Activated B cell treated with CpG ODN at 0.5 μM for 24 hours (primary cell): ENCODE data around the gene LCE7A. TPM values are rescaled to one million over a fixed set of nuclear protein-coding genes. Genes with fewer than 3 reads are reported as not detected.

Source experiments
- ATAC-seq: fragments of 200-7000 bp; cut with Tn5 transposase; one replicate; pipeline ENCODE4 v1.10.0; 2021; ENCODE audit warnings: low read depth, mild to moderate bottlenecking, moderate library complexity
- CTCF ChIA-PET: fragments of 350-600 bp; sonication (Branson Sonifier 250); formaldehyde crosslinking; loops from one replicate; lab custom pipeline; 2021; ENCODE audit warnings: antibody characterized with exemption; lab: Charles Lee
- POLR2A ChIA-PET: fragments of 350-600 bp; sonication (Branson Sonifier 250); formaldehyde crosslinking; loops from one replicate; lab custom pipeline; 2021; ENCODE audit warnings: antibody characterized with exemption; lab: Charles Lee
- DNase-seq: peaks from one replicate; pipeline ENCODE4 v3.0.0; 2022
- H3K27ac Mint-ChIP-seq: one replicate; pipeline ENCODE4 v1.8.0; 2020; ENCODE audit warnings: mixed read lengths
- H3K27me3 Mint-ChIP-seq: one replicate; pipeline ENCODE4 v1.8.0; 2021; ENCODE audit warnings: mixed read lengths
- H3K36me3 Mint-ChIP-seq: one replicate; pipeline ENCODE4 v1.8.0; 2021; ENCODE audit warnings: low read depth, mixed read lengths
- H3K4me1 Mint-ChIP-seq: one replicate; pipeline ENCODE4 v1.8.0; 2021; ENCODE audit warnings: mixed read lengths
- H3K4me3 Mint-ChIP-seq: one replicate; pipeline ENCODE4 v1.8.0; 2020; ENCODE audit warnings: mild to moderate bottlenecking, mixed read lengths
- H3K9me3 Mint-ChIP-seq: one replicate; pipeline ENCODE4 v1.8.0; 2020; ENCODE audit warnings: mixed read lengths
- intact Hi-C: fragments of 100-400 bp; cut with micrococcal nuclease; formaldehyde crosslinking; loops from one replicate; pipeline ENCODE4 v1.15.1; 2024
- total RNA-seq: library from RNA; stranded (reverse); gene quantifications from 2 replicates; pipeline ENCODE4 v1.2.3, GENCODE V29; 2022
- TF ChIP-seq, protein P1 (sequence below): fragments of 200-600 bp; IDR thresholded peaks from one replicate; pipeline ENCODE4 v1.8.0; 2022; ENCODE audit warnings: antibody characterized with exemption, mild to moderate bottlenecking

LCE7A gene
- total RNA-seq, 1 donor from 2014 or later, result not detected

DNA sequence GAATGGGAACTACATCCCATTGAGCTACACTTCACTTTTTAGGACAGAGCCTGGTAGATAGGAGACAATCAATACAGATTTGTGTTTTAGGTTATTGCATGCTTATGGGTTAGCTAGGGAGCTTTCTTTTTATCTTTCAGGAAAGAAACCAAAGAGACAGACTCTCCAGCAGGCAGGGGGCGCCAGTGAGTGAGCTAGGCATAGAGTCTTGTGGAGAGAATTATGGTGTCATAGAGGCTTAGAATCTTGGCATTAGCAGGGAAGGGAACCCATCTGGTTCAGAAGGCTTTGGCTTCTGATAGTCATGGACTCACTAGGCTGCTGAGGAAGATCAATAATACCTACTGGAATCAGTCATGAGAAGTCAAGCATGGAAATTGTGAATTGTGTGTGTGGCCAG is 18.2 kb downstream of the LCE7A start, which contains the start of gene SMCP:
Gene SMCP, plus strand, starts transcription at position 281 of the 400 bp plus-strand sequence. CDS start 6,101 bp downstream, outside the sequence.
- intact Hi-C loops, result no loop called here
- TF ChIP-seq, protein P1, sequence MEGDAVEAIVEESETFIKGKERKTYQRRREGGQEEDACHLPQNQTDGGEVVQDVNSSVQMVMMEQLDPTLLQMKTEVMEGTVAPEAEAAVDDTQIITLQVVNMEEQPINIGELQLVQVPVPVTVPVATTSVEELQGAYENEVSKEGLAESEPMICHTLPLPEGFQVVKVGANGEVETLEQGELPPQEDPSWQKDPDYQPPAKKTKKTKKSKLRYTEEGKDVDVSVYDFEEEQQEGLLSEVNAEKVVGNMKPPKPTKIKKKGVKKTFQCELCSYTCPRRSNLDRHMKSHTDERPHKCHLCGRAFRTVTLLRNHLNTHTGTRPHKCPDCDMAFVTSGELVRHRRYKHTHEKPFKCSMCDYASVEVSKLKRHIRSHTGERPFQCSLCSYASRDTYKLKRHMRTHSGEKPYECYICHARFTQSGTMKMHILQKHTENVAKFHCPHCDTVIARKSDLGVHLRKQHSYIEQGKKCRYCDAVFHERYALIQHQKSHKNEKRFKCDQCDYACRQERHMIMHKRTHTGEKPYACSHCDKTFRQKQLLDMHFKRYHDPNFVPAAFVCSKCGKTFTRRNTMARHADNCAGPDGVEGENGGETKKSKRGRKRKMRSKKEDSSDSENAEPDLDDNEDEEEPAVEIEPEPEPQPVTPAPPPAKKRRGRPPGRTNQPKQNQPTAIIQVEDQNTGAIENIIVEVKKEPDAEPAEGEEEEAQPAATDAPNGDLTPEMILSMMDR, result no peak
- CTCF ChIA-PET, result interaction anchor here (1.4 kb wide), 1 partner anchor 48 kb away, joined by 3 read pairs; no protein-coding TSS in a partner anchor
- ATAC-seq, result no peak
- Mint-ChIP-seq H3K9me3 (no peaks in the 10 kb centered on the region), H3K27me3 (peaks cover 12% of the 10 kb centered on the region), H3K36me3 (no peaks in the 10 kb centered on the region), H3K4me1 (no peaks in the 10 kb centered on the region), H3K27ac (no peak within 1 kb of the TSS), H3K4me3 (no peak within 1 kb of the TSS)
- POLR2A ChIA-PET, result no interaction called here
- DNase-seq, result no peak

DNA sequence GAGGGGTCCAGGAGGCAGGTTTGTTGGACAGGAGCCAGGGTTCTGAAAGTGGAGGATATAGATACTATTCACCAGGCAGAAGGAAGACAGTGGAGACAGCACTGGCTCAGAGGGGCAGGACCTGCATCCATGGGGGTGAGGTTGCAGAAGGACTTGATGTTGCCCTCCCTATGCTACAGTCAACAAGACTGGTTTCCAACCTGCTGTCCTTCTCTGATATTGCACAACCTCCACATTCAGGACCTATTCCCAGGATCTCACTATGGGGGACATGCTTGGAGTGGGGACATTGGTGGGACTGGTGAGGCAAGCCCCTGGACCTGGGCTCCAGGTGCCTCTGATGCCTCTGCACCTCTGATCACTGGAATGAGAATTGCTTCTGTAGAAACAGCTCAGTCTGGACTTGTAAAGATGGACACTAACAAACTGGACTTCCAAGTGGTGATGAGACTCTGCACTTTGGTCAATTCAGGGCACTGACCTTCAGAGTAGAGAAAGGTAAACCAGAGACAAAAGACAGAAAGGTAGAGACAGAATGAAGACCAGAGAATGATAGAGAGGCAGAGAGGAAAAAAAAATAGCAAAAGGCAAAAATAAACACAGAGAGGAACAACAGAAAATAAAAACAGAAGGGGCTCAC is 19.9 kb downstream of the LCE7A start:
- no peaks in the 10 kb centered on the region for H3K4me1 Mint-ChIP-seq
- H3K27ac Mint-ChIP-seq, result no peak overlapping the region
- H3K4me3 Mint-ChIP-seq, result no peak overlapping the region
- TF ChIP-seq, protein P1, result no peak
- no peak for DNase-seq
- H3K9me3 Mint-ChIP-seq, result no peaks in the 10 kb centered on the region
- ATAC-seq, result no peak
- CTCF ChIA-PET, result no interaction called here
- POLR2A ChIA-PET, result no interaction called here
- intact Hi-C loops, result no loop called here
- peaks cover 12% of the 10 kb centered on the region for H3K27me3 Mint-ChIP-seq
- no peaks in the 10 kb centered on the region for H3K36me3 Mint-ChIP-seq

DNA sequence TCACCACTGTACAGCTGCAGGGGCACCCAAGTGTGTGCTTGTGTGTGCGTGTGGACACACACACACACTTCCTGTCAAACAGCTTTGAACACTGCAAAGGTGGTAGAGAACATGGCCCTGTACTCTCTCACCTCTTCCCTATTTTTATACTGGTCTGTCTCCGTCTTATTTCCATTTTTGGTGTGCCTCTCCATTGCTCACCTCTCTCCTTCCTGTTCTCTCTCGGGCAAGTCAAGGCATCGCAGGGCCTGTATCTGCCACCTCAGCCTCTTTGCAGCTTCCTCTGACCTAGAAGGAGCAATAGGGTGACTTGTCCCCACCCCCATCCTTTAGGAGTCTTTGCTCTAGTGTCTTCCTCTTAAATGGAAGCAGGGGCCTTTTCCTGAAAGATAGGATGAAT is 20.5 kb downstream of the LCE7A start:
- CTCF ChIA-PET, result no interaction called here
- Mint-ChIP-seq H3K27ac (no peak overlapping the region), H3K27me3 (peaks cover 8% of the 10 kb centered on the region), H3K4me3 (no peak overlapping the region), H3K4me1 (no peaks in the 10 kb centered on the region), H3K9me3 (no peaks in the 10 kb centered on the region), H3K36me3 (no peaks in the 10 kb centered on the region)
- TF ChIP-seq, protein P1, result no peak
- DNase-seq (no peak), ATAC-seq (no peak)
- POLR2A ChIA-PET, result no interaction called here
- intact Hi-C loops, result no loop called here

DNA sequence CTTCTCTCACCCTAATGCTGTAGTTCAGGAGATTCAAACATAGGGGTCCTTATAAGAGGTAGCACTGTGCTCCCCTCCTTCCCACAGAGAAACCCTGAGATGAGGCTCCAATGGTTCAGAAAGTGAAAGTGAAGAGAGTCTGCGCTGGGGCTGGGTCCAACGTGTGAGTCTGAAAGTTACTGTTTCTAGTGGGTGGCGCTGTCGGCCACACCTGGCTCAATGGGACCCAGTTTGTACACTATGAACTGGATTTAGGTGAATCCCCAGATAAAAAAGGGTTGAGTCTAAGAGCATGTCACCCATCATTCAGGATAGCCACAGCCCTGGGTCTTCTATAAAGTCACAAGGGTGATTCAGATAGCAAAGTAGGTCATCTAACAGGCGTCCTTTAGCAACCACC is 21.1 kb downstream of the LCE7A start:
- DNase-seq (no peak), ATAC-seq (no peak)
- Mint-ChIP-seq H3K4me3 (no peak overlapping the region), H3K4me1 (no peaks in the 10 kb centered on the region), H3K36me3 (no peaks in the 10 kb centered on the region), H3K9me3 (no peaks in the 10 kb centered on the region), H3K27me3 (peaks cover 4% of the 10 kb centered on the region), H3K27ac (no peak overlapping the region)
- TF ChIP-seq, protein P1, result no peak
- ChIA-PET CTCF (no interaction called here), POLR2A (no interaction called here)
- intact Hi-C loops, result no loop called here

DNA sequence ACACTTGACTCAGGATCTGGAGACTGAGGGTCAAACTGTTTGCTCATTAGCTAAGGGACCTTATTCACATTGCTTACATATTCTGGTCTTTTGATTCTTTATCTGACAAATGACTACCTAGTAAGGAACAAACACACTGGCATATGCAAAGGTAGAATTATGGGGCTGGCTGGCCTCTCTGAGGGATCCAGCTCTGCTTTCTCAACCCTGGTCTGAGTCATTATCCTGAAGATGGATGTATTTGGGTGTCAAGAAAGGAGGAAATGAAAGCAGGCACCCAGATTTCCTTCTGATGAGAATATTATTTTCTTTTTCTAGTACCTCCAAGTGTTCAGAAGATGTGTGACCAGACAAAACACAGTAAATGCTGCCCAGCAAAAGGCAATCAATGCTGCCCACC is 24.3 kb downstream of the LCE7A start:
- Mint-ChIP-seq H3K27me3 (no peaks in the 10 kb centered on the region), H3K36me3 (no peaks in the 10 kb centered on the region), H3K27ac (no peak overlapping the region), H3K4me3 (no peak overlapping the region), H3K4me1 (no peaks in the 10 kb centered on the region), H3K9me3 (no peaks in the 10 kb centered on the region)
- DNase-seq (no peak), ATAC-seq (no peak)
- intact Hi-C loops, result no loop called here
- CTCF ChIA-PET, result no interaction called here
- TF ChIP-seq, protein P1, result no peak
- POLR2A ChIA-PET, result no interaction called here
